B cell (primary cell): ENCODE results near the gene DNAAF5. TPM values are rescaled to one million over a fixed set of nuclear protein-coding genes. Genes with fewer than 3 reads are reported as not detected.

Experiments used
- ATAC-seq: fragments of 200-7000 bp; cut with Tn5 transposase; one replicate; pipeline ENCODE4 v1.10.0; 2021; ENCODE audit warnings: low read depth, mild to moderate bottlenecking, moderate number of reproducible peaks, moderate library complexity
- CTCF ChIA-PET: fragments of 350-600 bp; sonication (Branson Sonifier 250); formaldehyde crosslinking; loops from one replicate; lab custom pipeline; 2021; ENCODE audit warnings: antibody characterized with exemption, inconsistent platforms; lab: Charles Lee
- POLR2A ChIA-PET: fragments of 350-600 bp; sonication (Branson Sonifier 250); formaldehyde crosslinking; loops from one replicate; lab custom pipeline; 2021; ENCODE audit warnings: antibody characterized with exemption; lab: Charles Lee
- DNase-seq: peaks from one replicate; pipeline ENCODE4 v3.0.0; 2013
- H2AFZ ChIP-seq: 2 replicates; pipeline ENCODE4 v1.6.1; 2012; ENCODE audit warnings: mild to moderate bottlenecking, low read depth, low read length; ENCODE audit not compliant: insufficient read depth, poor library complexity, severe bottlenecking
- H3K27ac ChIP-seq, 2 donors: 1 replicate in 1 of 2; 2 replicates in 1 of 2; pipeline ENCODE4 v1.5.1; 2012 to 2013; ENCODE audit warnings: low read length in 2 of 2, mild to moderate bottlenecking in 2 of 2, moderate library complexity in 1 of 2
- H3K27me3 ChIP-seq, 4 experiments: fragments of 200-600 bp in 1 of 4; sonication (generic) in 1 of 4; replicated peaks in 1 of 4; 1 replicate in 2 of 4; 2 replicates in 2 of 4; pipeline versions ENCODE4 v1.6.1 to v1.7.0; 2013 to 2016; ENCODE audit warnings: low read length in 3 of 4, mild to moderate bottlenecking in 2 of 4, mixed read lengths in 1 of 4, moderate library complexity in 1 of 4; ENCODE audit not compliant: insufficient read depth in 4 of 4, control insufficient read depth in 3 of 4; ENCODE audit errors: control extremely low read depth in 1 of 4
- H3K36me3 ChIP-seq, 2 experiments: replicated peaks in 1 of 2; 1 replicate in 1 of 2; 2 replicates in 1 of 2; pipeline versions ENCODE4 v1.6.1 to v1.7.1; 2013; ENCODE audit warnings: low read length in 1 of 2; ENCODE audit not compliant: insufficient read depth in 2 of 2, control insufficient read depth in 1 of 2; ENCODE audit errors: control extremely low read depth in 1 of 2, extremely low read depth in 1 of 2
- H3K4me1 ChIP-seq, 2 donors: fragments of 200-600 bp in 1 of 2; sonication (generic) in 1 of 2; 1 replicate in 1 of 2; 2 replicates in 1 of 2; pipeline versions ENCODE4 v1.5.1 to v1.6.1; 2013 to 2017; ENCODE audit warnings: low read length in 2 of 2; ENCODE audit not compliant: control insufficient read depth in 2 of 2, insufficient read depth in 2 of 2
- H3K4me2 ChIP-seq: replicated peaks from 2 replicates; pipeline ENCODE3; 2012; ENCODE audit warnings: mild to moderate bottlenecking, low read depth, low read length; ENCODE audit not compliant: poor library complexity, severe bottlenecking
- H3K4me3 ChIP-seq, 5 experiments: fragments of 200-600 bp in 1 of 5; sonication (generic) in 1 of 5; 1 replicate in 3 of 5; 2 replicates in 2 of 5; pipeline versions ENCODE4 v1.5.1 to v1.7.0; 2011 to 2016; ENCODE audit warnings: low read length in 4 of 5, mild to moderate bottlenecking in 4 of 5, low read depth in 2 of 5, control low read depth in 1 of 5, moderate library complexity in 1 of 5; ENCODE audit not compliant: insufficient read depth in 1 of 5; ENCODE audit errors: control extremely low read depth in 1 of 5, extremely low read depth in 1 of 5
- H3K79me2 ChIP-seq: fragments of 200-600 bp; sonication (generic); one replicate; pipeline ENCODE4 v1.6.0; 2016; ENCODE audit warnings: low read length; ENCODE audit not compliant: control insufficient read depth, insufficient read depth
- H3K9ac ChIP-seq: fragments of 200-600 bp; sonication (generic); 2 replicates; pipeline ENCODE4 v1.6.1; 2017; ENCODE audit warnings: mild to moderate bottlenecking, low read length, moderate library complexity
- H3K9me3 ChIP-seq, 3 donors: one replicate each; pipeline versions ENCODE4 v1.6.1 to v1.7.1; 2013; ENCODE audit warnings: low read length in 2 of 3; ENCODE audit not compliant: control insufficient read depth in 2 of 3, insufficient read depth in 1 of 3; ENCODE audit errors: control extremely low read depth in 1 of 3
- H4K20me1 ChIP-seq: 2 replicates; pipeline ENCODE4 v1.6.0; 2012; ENCODE audit warnings: mild to moderate bottlenecking, low read length; ENCODE audit not compliant: insufficient read depth, control insufficient read depth, poor library complexity, severe bottlenecking
- H3K27ac Mint-ChIP-seq: one replicate; pipeline ENCODE4 v1.8.0; 2021; ENCODE audit warnings: mixed read lengths
- H3K27me3 Mint-ChIP-seq: one replicate; pipeline ENCODE4 v1.8.0; 2021; ENCODE audit warnings: mixed read lengths
- H3K4me1 Mint-ChIP-seq: one replicate; pipeline ENCODE4 v1.8.0; 2021; ENCODE audit warnings: mixed read lengths
- H3K4me3 Mint-ChIP-seq: one replicate; pipeline ENCODE4 v1.8.0; 2021; ENCODE audit warnings: mixed read lengths
- H3K9me3 Mint-ChIP-seq: one replicate; pipeline ENCODE4 v1.8.0; 2022; ENCODE audit warnings: mixed read lengths; ENCODE audit not compliant: insufficient read depth
- EZH2 ChIP-seq: IDR thresholded peaks from 2 replicates; pipeline ENCODE4 v1.6.1; 2012; ENCODE audit warnings: borderline replicate concordance, low read depth, mild to moderate bottlenecking, moderate library complexity, low read length; ENCODE audit not compliant: insufficient read depth, poor library complexity, severe bottlenecking
- WGBS: methylation state at CpG from one replicate; pipeline ENCODE4 v1.1.5; 2013; ENCODE audit warnings: missing lambda C conversion rate; ENCODE audit not compliant: insufficient coverage; 5-methylcytosine and 5-hydroxymethylcytosine counted together
- intact Hi-C: fragments of 100-400 bp; cut with micrococcal nuclease; formaldehyde crosslinking; loops from one replicate; pipeline ENCODE4 v1.10.0; 2022
- polyA plus RNA-seq: library from polyadenylated mRNA; depleted of rRNA; stranded (reverse); fragments of >200 nt; gene quantifications from 2 replicates; pipeline ENCODE4 v1.2.3, GENCODE V29; 2012
- total RNA-seq, 2 donors: library from RNA; stranded (reverse); fragments of 120-200 nt in 1 of 2; gene quantifications; 1 replicate in 1 of 2; 2 replicates in 1 of 2; pipeline versions ENCODE4 v1.2.3 to v1.2.4, GENCODE V29; 2013 to 2022
- TF ChIP-seq, protein P1 (sequence below): fragments of 200-600 bp; IDR thresholded peaks from one replicate; pipeline ENCODE4 v1.8.0; 2022; ENCODE audit warnings: antibody characterized with exemption, mild to moderate bottlenecking

DNAAF5 gene
- total and polyA plus RNA-seq, 2 donors (not counting 1 experiment from before 2014, with no cell fraction given), result 18.0 to 21.4 TPM

DNA sequence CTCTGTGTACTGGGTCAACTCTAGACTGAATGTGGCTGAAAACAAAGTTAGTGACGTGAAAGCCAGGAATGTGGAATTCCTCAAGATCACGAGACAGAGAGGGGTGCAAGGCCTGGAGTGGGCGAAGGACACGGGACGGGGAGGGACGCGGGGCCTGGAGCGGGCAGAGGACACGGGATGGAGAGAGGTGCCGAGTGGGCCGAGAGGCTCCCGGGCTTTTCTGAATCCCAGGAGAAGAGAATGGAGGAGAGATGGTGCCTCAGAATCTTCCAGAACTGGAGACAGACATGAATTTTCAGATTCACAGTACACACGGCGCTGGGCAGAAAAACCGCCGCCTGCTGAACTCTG is 51.2 kb downstream of the DNAAF5 start:
- H3K27me3 Mint-ChIP-seq, result no peaks in the 10 kb centered on the region
- no peak for ATAC-seq

DNA sequence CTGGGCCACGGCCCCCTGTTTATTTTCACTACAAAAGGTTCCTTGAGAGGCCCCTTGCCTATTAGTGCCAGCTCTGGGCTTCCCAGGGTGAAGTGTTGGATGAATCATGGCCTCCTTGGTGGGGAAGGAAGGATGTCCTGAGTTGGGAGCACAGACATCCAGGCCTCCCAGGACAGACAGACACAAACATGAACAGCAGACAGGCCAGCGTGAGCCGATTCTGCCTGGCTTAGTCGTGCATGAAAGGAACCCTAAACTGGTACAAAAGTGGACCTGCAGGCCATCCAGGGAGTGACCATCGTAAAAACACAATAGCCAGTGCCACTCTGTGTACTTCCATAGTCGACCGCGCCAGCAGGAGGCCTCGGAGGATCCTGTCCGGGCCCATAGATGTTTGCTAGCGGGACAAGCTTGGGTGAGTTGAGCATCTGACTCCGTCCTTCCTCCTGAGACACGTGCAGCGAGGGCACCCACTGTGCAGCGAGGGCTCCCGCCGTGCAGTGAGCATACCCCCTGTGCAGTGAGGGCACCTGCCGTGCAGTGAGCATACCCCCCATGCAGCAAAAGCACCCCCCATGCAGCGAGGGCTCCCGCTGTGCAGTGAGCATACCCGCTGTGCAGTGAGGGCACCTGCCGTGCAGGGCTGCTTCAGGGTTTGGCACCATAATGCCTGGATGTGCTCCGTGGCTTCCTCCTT is 51.9 kb downstream of the DNAAF5 start:
- H3K4me3 Mint-ChIP-seq, result no peak overlapping the region
- H3K36me3 ChIP-seq, result peaks cover 0 to 24% of the 10 kb centered on the region in 2 experiments
- no peaks in the 10 kb centered on the region for H3K27me3 Mint-ChIP-seq
- H3K9ac ChIP-seq, result no peak overlapping the region
- H3K4me2 ChIP-seq, result no peak overlapping the region
- no peak overlapping the region for H3K4me3 ChIP-seq
- CTCF ChIA-PET, result no interaction called here
- no peak overlapping the region for H3K27ac Mint-ChIP-seq
- 98% methylated on average over 23 of the region's 23 CpGs for WGBS
- H3K27me3 ChIP-seq, result no peaks in the 10 kb centered on the region
- ATAC-seq (no peak), DNase-seq (no peak)
- intact Hi-C loops, result no loop called here
- no peaks in the 10 kb centered on the region for H3K4me1 ChIP-seq
- TF ChIP-seq, protein P1, sequence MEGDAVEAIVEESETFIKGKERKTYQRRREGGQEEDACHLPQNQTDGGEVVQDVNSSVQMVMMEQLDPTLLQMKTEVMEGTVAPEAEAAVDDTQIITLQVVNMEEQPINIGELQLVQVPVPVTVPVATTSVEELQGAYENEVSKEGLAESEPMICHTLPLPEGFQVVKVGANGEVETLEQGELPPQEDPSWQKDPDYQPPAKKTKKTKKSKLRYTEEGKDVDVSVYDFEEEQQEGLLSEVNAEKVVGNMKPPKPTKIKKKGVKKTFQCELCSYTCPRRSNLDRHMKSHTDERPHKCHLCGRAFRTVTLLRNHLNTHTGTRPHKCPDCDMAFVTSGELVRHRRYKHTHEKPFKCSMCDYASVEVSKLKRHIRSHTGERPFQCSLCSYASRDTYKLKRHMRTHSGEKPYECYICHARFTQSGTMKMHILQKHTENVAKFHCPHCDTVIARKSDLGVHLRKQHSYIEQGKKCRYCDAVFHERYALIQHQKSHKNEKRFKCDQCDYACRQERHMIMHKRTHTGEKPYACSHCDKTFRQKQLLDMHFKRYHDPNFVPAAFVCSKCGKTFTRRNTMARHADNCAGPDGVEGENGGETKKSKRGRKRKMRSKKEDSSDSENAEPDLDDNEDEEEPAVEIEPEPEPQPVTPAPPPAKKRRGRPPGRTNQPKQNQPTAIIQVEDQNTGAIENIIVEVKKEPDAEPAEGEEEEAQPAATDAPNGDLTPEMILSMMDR, result no peak
- no peak for TF ChIP-seq EZH2
- no peak overlapping the region for H3K27ac ChIP-seq
- H2AFZ ChIP-seq, result no peak overlapping the region
- peaks cover 0 to 7% (median 0%) of the 10 kb centered on the region in 3 donors for H3K9me3 ChIP-seq
- H3K4me1 Mint-ChIP-seq, result no peaks in the 10 kb centered on the region
- H4K20me1 ChIP-seq, result no peaks in the 10 kb centered on the region
- POLR2A ChIA-PET, result no interaction called here
- H3K9me3 Mint-ChIP-seq, result no peaks in the 10 kb centered on the region
- no peaks in the 10 kb centered on the region for H3K79me2 ChIP-seq

More for the DNA sequence above, 51.2 kb downstream of the DNAAF5 start:
- H3K4me3 ChIP-seq, result no peak overlapping the region
- WGBS, result 96% methylated on average over 16 of the region's 16 CpGs
- Mint-ChIP-seq H3K4me1 (no peaks in the 10 kb centered on the region), H3K4me3 (no peak overlapping the region), H3K9me3 (no peaks in the 10 kb centered on the region), H3K27ac (no peak overlapping the region)
- no peak for DNase-seq
- H4K20me1 ChIP-seq, result no peaks in the 10 kb centered on the region
- intact Hi-C loops, result no loop called here
- no peak overlapping the region for H3K9ac ChIP-seq
- no peak overlapping the region for H2AFZ ChIP-seq
- CTCF ChIA-PET, result interaction anchor here (1.4 kb wide), 1 partner anchor 9 kb away, joined by 3 read pairs; no protein-coding TSS in a partner anchor
- no peaks in the 10 kb centered on the region for H3K79me2 ChIP-seq
- no peaks in the 10 kb centered on the region for H3K4me1 ChIP-seq
- peaks cover 0 to 3% (median 0%) of the 10 kb centered on the region in 3 donors for H3K9me3 ChIP-seq
- H3K27me3 ChIP-seq, result no peaks in the 10 kb centered on the region
- H3K27ac ChIP-seq, result no peak overlapping the region
- no peak overlapping the region for H3K4me2 ChIP-seq
- peaks cover 0 to 20% of the 10 kb centered on the region in 2 experiments for H3K36me3 ChIP-seq
- POLR2A ChIA-PET, result no interaction called here
- TF ChIP-seq, protein P1, result no peak
- TF ChIP-seq EZH2, result no peak
